HEK293 (cell line): Measurements from ENCODE around the gene TBC1D22A.

ENCODE experiments used
- CTCF ChIA-PET: fragments of 350-600 bp; formaldehyde crosslinking; extraction: SDS; loops from one replicate; lab custom pipeline; 2021; ENCODE audit warnings: antibody characterized with exemption; lab: Yijun Ruan, JAX
- POLR2A ChIA-PET: fragments of 300-600 bp; formaldehyde crosslinking; extraction: SDS; loops from one replicate; lab custom pipeline; 2020; ENCODE audit warnings: antibody characterized with exemption, inconsistent platforms; lab: Yijun Ruan, JAX
- H3K27ac ChIP-seq: fragments of 200-500 bp; sonication (Bioruptor generic); 2 replicates; pipeline ENCODE4 v1.5.1; 2014; ENCODE audit warnings: low read depth, low read length, control low read depth, inconsistent platforms; ENCODE audit errors: extremely low read depth
- H3K36me3 ChIP-seq, 2 experiments: fragments of 200-500 bp in 1 of 2; sonication (Bioruptor generic) in 1 of 2; 1 replicate in 1 of 2; 2 replicates in 1 of 2; pipeline ENCODE4 v1.5.1; 2014 to 2017; ENCODE audit warnings: inconsistent platforms in 2 of 2, low read length in 2 of 2; ENCODE audit not compliant: control insufficient read depth in 2 of 2, insufficient read depth in 1 of 2
- H3K4me1 ChIP-seq: fragments of 200-500 bp; sonication (Bioruptor generic); 2 replicates; pipeline ENCODE4 v1.5.1; 2014; ENCODE audit warnings: mild to moderate bottlenecking, low read length, inconsistent platforms; ENCODE audit not compliant: control insufficient read depth, insufficient read depth
- H3K4me3 ChIP-seq: 2 replicates; pipeline ENCODE4 v1.5.1; 2011; ENCODE audit warnings: low read depth, mild to moderate bottlenecking, control low read depth, low read length, moderate library complexity
- H3K9me3 ChIP-seq: fragments of 200-500 bp; sonication (Bioruptor generic); 2 replicates; pipeline ENCODE4 v1.5.1; 2014; ENCODE audit warnings: low read depth, low read length, inconsistent platforms; ENCODE audit not compliant: control insufficient read depth, insufficient read depth
- GFI1B ChIP-seq: fragments of 450-650 bp; formaldehyde crosslinking; IDR thresholded peaks from 2 replicates; pipeline ENCODE4 v1.5.1; 2016; ENCODE audit warnings: missing biosample characterization, missing genetic modification characterization
- GLIS2 ChIP-seq: fragments of 450-650 bp; formaldehyde crosslinking; IDR thresholded peaks from 2 replicates; pipeline ENCODE4 v1.5.1; 2016; ENCODE audit warnings: missing biosample characterization, missing genetic modification characterization
- KLF1 ChIP-seq: fragments of 450-650 bp; formaldehyde crosslinking; IDR thresholded peaks from 2 replicates; pipeline ENCODE4 v1.5.1; 2016; ENCODE audit warnings: missing biosample characterization, missing genetic modification characterization
- KLF16 ChIP-seq: fragments of 450-650 bp; formaldehyde crosslinking; IDR thresholded peaks from 2 replicates; pipeline ENCODE4 v1.5.1; 2017; ENCODE audit warnings: missing biosample characterization, missing genetic modification characterization
- KLF9 ChIP-seq: fragments of 450-650 bp; formaldehyde crosslinking; IDR thresholded peaks from 2 replicates; pipeline ENCODE4 v1.5.1; 2016; ENCODE audit warnings: missing biosample characterization, missing genetic modification characterization, low read depth
- SALL2 ChIP-seq: fragments of 450-650 bp; formaldehyde crosslinking; IDR thresholded peaks from 2 replicates; pipeline ENCODE4 v1.5.0; 2017; ENCODE audit warnings: missing biosample characterization, mild to moderate bottlenecking, missing genetic modification characterization, borderline replicate concordance
- SETDB1 ChIP-seq: IDR thresholded peaks from one replicate; pipeline ENCODE4 v1.6.1; 2017; ENCODE audit warnings: mild to moderate bottlenecking, low read length, moderate library complexity, mixed read lengths; ENCODE audit not compliant: insufficient read length
- WT1 ChIP-seq: fragments of 450-650 bp; formaldehyde crosslinking; IDR thresholded peaks from 2 replicates; pipeline ENCODE4 v1.5.1; 2016; ENCODE audit warnings: missing biosample characterization, missing genetic modification characterization
- ZFP41 ChIP-seq: fragments of 450-650 bp; formaldehyde crosslinking; IDR thresholded peaks from 2 replicates; pipeline ENCODE4 v1.5.1; 2016; ENCODE audit warnings: missing biosample characterization, missing genetic modification characterization, borderline replicate concordance
- ZNF112 ChIP-seq: fragments of 450-650 bp; formaldehyde crosslinking; IDR thresholded peaks from 2 replicates; pipeline ENCODE4 v1.5.0; 2017; ENCODE audit warnings: missing biosample characterization, missing genetic modification characterization
- ZNF248 ChIP-seq: fragments of 450-650 bp; formaldehyde crosslinking; IDR thresholded peaks from 2 replicates; pipeline ENCODE4 v1.5.1; 2017; ENCODE audit warnings: missing biosample characterization, missing genetic modification characterization
- ZNF302 ChIP-seq: fragments of 450-650 bp; formaldehyde crosslinking; IDR thresholded peaks from 2 replicates; pipeline ENCODE4 v1.5.1; 2016; ENCODE audit warnings: missing biosample characterization, missing genetic modification characterization, low read depth
- ZNF426 ChIP-seq: fragments of 450-650 bp; formaldehyde crosslinking; IDR thresholded peaks from 2 replicates; pipeline ENCODE4 v1.5.1; 2017; ENCODE audit warnings: missing biosample characterization, missing genetic modification characterization, mild to moderate bottlenecking, inconsistent platforms, moderate library complexity
- ZNF549 ChIP-seq: fragments of 450-650 bp; IDR thresholded peaks from 2 replicates; pipeline ENCODE4 v1.5.1; 2018; ENCODE audit warnings: missing biosample characterization, missing genetic modification characterization, mild to moderate bottlenecking, inconsistent platforms, moderate library complexity
- ZNF555 ChIP-seq: fragments of 450-650 bp; formaldehyde crosslinking; conservative IDR thresholded peaks from 2 replicates; pipeline ENCODE4 v1.5.1; 2017; ENCODE audit warnings: missing biosample characterization, mild to moderate bottlenecking, missing genetic modification characterization, inconsistent platforms
- ZNF558 ChIP-seq: fragments of 450-650 bp; formaldehyde crosslinking; IDR thresholded peaks from 2 replicates; pipeline ENCODE4 v1.5.1; 2016; ENCODE audit warnings: missing biosample characterization, missing genetic modification characterization
- ZNF560 ChIP-seq: fragments of 450-650 bp; formaldehyde crosslinking; IDR thresholded peaks from 2 replicates; pipeline ENCODE4 v1.5.1; 2017; ENCODE audit warnings: missing biosample characterization, missing genetic modification characterization, borderline replicate concordance
- ZNF561 ChIP-seq: fragments of 450-650 bp; IDR thresholded peaks from 2 replicates; pipeline ENCODE4 v1.5.1; 2018; ENCODE audit warnings: missing biosample characterization, missing genetic modification characterization, borderline replicate concordance
- ZNF664 ChIP-seq: fragments of 450-650 bp; formaldehyde crosslinking; IDR thresholded peaks from 2 replicates; pipeline ENCODE4 v1.5.1; 2016; ENCODE audit warnings: missing biosample characterization, missing genetic modification characterization
- ZNF701 ChIP-seq: fragments of 450-650 bp; formaldehyde crosslinking; IDR thresholded peaks from 2 replicates; pipeline ENCODE4 v1.5.1; 2016; ENCODE audit warnings: missing biosample characterization, missing genetic modification characterization
- ZSCAN23 ChIP-seq: fragments of 450-650 bp; formaldehyde crosslinking; IDR thresholded peaks from 2 replicates; pipeline ENCODE4 v1.5.1; 2016; ENCODE audit warnings: missing biosample characterization, missing genetic modification characterization
- TF ChIP-seq, protein P1 (sequence below): fragments of 450-650 bp; formaldehyde crosslinking; conservative IDR thresholded peaks from 2 replicates; pipeline ENCODE4 v1.5.1; 2016; ENCODE audit warnings: low read depth, missing biosample characterization, missing genetic modification characterization
- TF ChIP-seq, protein P2 (sequence below): fragments of 450-650 bp; formaldehyde crosslinking; IDR thresholded peaks from 2 replicates; pipeline ENCODE4 v1.5.1; 2016; ENCODE audit warnings: missing biosample characterization, missing genetic modification characterization
- TF ChIP-seq, protein P3 (sequence below): fragments of 450-650 bp; formaldehyde crosslinking; IDR thresholded peaks from 2 replicates; pipeline ENCODE4 v1.5.1; 2016; ENCODE audit warnings: missing biosample characterization, missing genetic modification characterization
- TF ChIP-seq, protein P4 (sequence below): fragments of 450-650 bp; formaldehyde crosslinking; optimal IDR thresholded peaks from 2 replicates; pipeline ENCODE3; 2016; ENCODE audit warnings: missing biosample characterization, mild to moderate bottlenecking, missing genetic modification characterization
- TF ChIP-seq, protein P5 (sequence below): fragments of 450-650 bp; formaldehyde crosslinking; IDR thresholded peaks from 2 replicates; pipeline ENCODE4 v1.5.1; 2017; ENCODE audit warnings: missing biosample characterization, missing genetic modification characterization

The TBC1D22A gene

DNA sequence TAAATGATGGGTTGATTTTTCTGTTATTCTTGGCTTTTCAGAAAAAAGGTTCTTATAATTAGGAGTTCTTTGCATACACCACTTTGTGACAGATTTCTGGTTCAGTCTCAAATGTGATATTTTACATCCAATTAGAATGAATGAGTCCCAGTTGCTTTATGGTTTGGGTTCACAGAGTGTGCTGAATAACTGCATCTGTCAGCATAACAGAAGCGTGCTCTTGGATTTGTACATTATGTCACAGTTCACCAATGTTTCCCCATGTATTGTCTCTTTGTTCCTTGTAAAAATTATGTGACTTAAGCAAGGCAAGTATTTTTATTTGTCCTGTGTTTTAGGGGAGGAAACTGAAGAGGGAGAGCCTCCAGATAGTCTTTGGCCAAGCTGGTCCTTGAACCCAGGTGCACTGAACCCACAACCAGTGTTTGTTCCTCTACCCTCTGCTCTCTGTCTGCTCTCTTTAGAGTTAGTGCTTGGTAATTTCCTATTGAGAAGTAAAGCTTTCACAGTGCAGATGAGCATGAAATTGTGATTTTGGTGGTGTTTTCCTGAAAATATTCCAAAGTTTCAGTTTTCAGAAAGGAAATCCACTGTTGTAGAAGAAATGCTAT lies 107.5 kb downstream of the TBC1D22A start (continued):
- TF ChIP-seq ZSCAN23 (tag by site-specific recombination) (no peak), GLIS2 (tag by site-specific recombination) (no peak)
- TF ChIP-seq, protein P1, sequence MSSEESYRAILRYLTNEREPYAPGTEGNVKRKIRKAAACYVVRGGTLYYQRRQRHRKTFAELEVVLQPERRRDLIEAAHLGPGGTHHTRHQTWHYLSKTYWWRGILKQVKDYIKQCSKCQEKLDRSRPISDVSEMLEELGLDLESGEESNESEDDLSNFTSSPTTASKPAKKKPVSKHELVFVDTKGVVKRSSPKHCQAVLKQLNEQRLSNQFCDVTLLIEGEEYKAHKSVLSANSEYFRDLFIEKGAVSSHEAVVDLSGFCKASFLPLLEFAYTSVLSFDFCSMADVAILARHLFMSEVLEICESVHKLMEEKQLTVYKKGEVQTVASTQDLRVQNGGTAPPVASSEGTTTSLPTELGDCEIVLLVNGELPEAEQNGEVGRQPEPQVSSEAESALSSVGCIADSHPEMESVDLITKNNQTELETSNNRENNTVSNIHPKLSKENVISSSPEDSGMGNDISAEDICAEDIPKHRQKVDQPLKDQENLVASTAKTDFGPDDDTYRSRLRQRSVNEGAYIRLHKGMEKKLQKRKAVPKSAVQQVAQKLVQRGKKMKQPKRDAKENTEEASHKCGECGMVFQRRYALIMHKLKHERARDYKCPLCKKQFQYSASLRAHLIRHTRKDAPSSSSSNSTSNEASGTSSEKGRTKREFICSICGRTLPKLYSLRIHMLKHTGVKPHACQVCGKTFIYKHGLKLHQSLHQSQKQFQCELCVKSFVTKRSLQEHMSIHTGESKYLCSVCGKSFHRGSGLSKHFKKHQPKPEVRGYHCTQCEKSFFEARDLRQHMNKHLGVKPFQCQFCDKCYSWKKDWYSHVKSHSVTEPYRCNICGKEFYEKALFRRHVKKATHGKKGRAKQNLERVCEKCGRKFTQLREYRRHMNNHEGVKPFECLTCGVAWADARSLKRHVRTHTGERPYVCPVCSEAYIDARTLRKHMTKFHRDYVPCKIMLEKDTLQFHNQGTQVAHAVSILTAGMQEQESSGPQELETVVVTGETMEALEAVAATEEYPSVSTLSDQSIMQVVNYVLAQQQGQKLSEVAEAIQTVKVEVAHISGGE (tag by site-specific recombination), result no peak
- TF ChIP-seq, protein P2, sequence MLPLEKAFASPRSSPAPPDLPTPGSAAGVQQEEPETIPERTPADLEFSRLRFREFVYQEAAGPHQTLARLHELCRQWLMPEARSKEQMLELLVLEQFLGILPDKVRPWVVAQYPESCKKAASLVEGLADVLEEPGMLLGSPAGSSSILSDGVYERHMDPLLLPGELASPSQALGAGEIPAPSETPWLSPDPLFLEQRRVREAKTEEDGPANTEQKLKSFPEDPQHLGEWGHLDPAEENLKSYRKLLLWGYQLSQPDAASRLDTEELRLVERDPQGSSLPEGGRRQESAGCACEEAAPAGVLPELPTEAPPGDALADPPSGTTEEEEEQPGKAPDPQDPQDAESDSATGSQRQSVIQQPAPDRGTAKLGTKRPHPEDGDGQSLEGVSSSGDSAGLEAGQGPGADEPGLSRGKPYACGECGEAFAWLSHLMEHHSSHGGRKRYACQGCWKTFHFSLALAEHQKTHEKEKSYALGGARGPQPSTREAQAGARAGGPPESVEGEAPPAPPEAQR, result no peak
- TF ChIP-seq, all 188 proteins: peak for 0

DNA sequence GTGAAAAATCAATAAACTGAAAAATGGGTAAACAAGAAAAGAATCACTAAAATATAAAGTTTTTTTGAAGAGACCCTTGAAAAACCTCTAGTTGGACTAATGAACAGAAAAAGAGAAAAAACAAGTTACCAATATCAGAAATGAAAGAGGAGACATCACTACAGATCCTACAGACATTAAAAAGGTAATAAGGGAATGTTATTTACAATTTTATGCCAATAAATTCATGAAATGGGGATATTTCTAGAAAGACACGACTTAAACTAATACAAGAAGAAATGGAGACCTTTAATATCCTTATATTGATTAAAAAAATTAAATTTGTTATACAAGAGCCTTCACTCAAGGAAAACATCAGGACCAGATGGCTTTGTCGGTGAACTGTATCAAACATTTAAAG lies 109.4 kb downstream of the TBC1D22A start:
- ChIA-PET CTCF (interaction anchor here (0.6 kb wide), 1 partner anchor 51 kb away, joined by 4 read pairs; no protein-coding TSS in a partner anchor), POLR2A (no interaction called here)
- H3K4me3 ChIP-seq, result no peak overlapping the region
- no peaks in the 10 kb centered on the region; the same call in 1 of the 2 replicates for H3K9me3 ChIP-seq
- no peak overlapping the region for H3K27ac ChIP-seq
- H3K36me3 ChIP-seq, result peaks cover 0 to 3% of the 10 kb centered on the region in 2 experiments; a peak in 1 of 3 replicates
- TF ChIP-seq ZNF560 (tag by site-specific recombination) (no peak), SALL2 (no peak), ZNF664 (no peak), ZNF558 (tag by site-specific recombination) (no peak), SETDB1 (peak; percentile 91), ZNF302 (no peak)
- TF ChIP-seq, protein P3, sequence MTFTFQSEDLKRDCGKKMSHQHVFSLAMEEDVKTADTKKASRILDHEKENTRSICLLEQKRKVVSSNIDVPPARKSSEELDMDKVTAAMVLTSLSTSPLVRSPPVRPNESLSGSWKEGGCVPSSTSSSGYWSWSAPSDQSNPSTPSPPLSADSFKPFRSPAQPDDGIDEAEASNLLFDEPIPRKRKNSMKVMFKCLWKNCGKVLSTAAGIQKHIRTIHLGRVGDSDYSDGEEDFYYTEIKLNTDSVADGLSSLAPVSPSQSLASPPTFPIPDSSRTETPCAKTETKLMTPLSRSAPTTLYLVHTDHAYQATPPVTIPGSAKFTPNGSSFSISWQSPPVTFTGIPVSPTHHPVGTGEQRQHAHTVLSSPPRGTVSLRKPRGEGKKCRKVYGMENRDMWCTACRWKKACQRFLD (tag by site-specific recombination), result no peak
- H3K4me1 ChIP-seq, result no peaks in the 10 kb centered on the region

DNA sequence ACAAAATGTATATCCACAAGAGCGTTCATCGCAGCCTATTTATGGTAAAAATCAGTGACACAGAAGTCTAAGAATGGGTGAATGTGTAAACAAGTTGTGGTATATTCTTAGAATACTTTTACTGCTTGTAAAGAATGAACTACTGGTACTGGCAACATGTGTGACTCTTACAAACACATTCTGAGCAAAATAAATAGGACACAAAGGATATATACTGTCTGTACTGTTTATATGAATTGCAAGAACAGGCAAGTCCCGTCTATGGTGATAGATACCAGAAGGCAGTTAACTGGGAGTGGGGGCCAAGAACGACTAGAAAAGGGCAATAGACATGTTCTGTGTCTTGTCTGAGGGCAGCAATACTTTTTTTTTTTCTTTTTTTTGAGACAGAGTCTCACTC lies 112.6 kb downstream of the TBC1D22A start:
- CTCF ChIA-PET, result no interaction called here
- H3K36me3 ChIP-seq, result peaks cover 0 to 3% of the 10 kb centered on the region in 2 experiments; a peak in 1 of 3 replicates
- TF ChIP-seq ZNF561 (tag by site-specific recombination), result no peak
- TF ChIP-seq, protein P4, sequence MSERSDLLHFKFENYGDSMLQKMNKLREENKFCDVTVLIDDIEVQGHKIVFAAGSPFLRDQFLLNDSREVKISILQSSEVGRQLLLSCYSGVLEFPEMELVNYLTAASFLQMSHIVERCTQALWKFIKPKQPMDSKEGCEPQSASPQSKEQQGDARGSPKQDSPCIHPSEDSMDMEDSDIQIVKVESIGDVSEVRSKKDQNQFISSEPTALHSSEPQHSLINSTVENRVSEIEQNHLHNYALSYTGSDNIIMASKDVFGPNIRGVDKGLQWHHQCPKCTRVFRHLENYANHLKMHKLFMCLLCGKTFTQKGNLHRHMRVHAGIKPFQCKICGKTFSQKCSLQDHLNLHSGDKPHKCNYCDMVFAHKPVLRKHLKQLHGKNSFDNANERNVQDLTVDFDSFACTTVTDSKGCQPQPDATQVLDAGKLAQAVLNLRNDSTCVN (tag by site-specific recombination), result no peak
- TF ChIP-seq WT1, result no peak
- TF ChIP-seq ZNF112 (tag by site-specific recombination), result no peak
- TF ChIP-seq ZNF248 (tag by site-specific recombination), result no peak
- no peak for TF ChIP-seq ZNF555 (tag by site-specific recombination)
- no peak for TF ChIP-seq ZNF664
- TF ChIP-seq ZNF549 (tag by site-specific recombination), result no peak
- no peak for TF ChIP-seq ZNF701 (tag by site-specific recombination)
- no peak for TF ChIP-seq KLF16 (tag by site-specific recombination)
- no peak for TF ChIP-seq ZFP41
- no peak for TF ChIP-seq KLF9
- TF ChIP-seq, protein P5, sequence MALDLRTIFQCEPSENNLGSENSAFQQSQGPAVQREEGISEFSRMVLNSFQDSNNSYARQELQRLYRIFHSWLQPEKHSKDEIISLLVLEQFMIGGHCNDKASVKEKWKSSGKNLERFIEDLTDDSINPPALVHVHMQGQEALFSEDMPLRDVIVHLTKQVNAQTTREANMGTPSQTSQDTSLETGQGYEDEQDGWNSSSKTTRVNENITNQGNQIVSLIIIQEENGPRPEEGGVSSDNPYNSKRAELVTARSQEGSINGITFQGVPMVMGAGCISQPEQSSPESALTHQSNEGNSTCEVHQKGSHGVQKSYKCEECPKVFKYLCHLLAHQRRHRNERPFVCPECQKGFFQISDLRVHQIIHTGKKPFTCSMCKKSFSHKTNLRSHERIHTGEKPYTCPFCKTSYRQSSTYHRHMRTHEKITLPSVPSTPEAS (tag by site-specific recombination), result no peak
- no peak for TF ChIP-seq GFI1B (tag by site-specific recombination)
- no peak for TF ChIP-seq KLF1 (tag by site-specific recombination)
- no peak for TF ChIP-seq ZNF426
- TF ChIP-seq, all 188 proteins: peak for 0

More for the DNA sequence above, 112.6 kb downstream of the TBC1D22A start:
- Histone ChIP-seq H3K27ac (no peak overlapping the region), H3K4me3 (no peak overlapping the region), H3K9me3 (no peaks in the 10 kb centered on the region; the same call in 1 of the 2 replicates), H3K4me1 (peaks cover 3% of the 10 kb centered on the region; the same call in 1 of the 2 replicates)
- POLR2A ChIA-PET, result interaction anchor here (0.7 kb wide), 1 partner anchor 19 kb away, joined by 3 read pairs; no protein-coding TSS in a partner anchor
